Measurements from ENCODE around the gene CCNL2. TPM values are rescaled to one million over a fixed set of nuclear protein-coding genes. Genes with fewer than 3 reads are reported as not detected.

CCNL2 gene
- total RNA-seq, 2 donors from 2014 or later: 92.3 to 104 TPM

GRCh38 chr1:1435911-1436629 lies 36.9 kb upstream of the CCNL2 start:
- peak overlapping the region; percentile 62 for H3K4me3 ChIP-seq
- no peaks in the 10 kb centered on the region for H3K9me3 ChIP-seq
- TF ChIP-seq CTCF (IDR thresholded peaks at IDR 0.05): no peak
- no peaks in the 10 kb centered on the region for H3K36me3 ChIP-seq
- peak overlapping the region; percentile 96 for H3K27ac ChIP-seq
- H3K27me3 ChIP-seq: peaks cover 4% of the 10 kb centered on the region
- peaks cover 44% of the 10 kb centered on the region for H3K4me1 ChIP-seq
- DNase-seq: peak; percentile 30
- H3K9ac ChIP-seq (ENCODE audit: low read depth in 2 of 2, low read length in 2 of 2): peak overlapping the region; percentile 63 to 73
- intact Hi-C loops (cut with DNase I): no loop called here

DNA sequence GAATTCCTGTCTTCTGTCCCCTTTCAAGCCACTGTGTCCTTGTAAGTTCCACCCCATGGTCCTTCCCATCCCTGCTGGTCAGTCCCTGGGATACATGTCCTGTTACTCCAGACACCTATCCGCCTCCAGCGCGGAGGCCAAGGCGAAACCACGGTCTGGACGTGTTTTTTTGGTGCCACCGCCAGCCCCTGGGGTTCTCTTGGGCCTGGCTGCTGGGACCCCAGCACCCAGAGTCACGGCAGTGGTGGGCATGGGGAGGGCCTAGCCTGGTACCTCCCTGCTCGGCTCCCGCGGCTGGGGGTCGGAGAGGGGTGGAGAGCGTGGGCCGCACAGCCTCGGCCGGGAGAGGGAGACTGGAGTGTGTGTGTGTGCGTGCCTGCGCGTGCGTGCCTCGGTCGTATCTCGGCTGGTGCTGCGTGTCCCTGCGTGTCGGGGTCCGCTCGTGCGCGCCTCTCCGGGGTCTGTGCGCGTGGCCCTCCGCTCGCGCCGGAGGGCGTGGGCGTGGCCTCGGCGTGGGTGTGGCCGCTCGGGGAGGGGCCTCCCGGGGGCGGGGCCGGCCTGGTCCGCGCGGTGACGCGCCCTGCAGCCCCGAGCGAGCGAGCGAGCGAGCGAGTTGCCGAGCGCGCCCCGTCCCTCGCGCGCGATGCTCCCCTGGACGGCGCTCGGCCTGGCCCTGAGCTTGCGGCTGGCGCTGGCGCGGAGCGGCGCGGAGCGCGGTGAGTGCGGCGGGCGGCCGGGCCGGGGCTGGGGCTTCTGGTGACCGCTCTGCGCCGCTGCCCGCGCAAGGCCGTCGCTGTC lies 36.2 kb upstream of the CCNL2 start, which contains the start of gene VWA1:
VWA1 (plus strand) TSS at position 585 of the 798 bp plus-strand sequence; CDS start at position 644, 59 bp downstream.
- no peaks in the 10 kb centered on the region for H3K36me3 ChIP-seq
- TF ChIP-seq CTCF (IDR thresholded peaks at IDR 0.05): no peak
- peak within 1 kb of the TSS; percentile 62 for H3K4me3 ChIP-seq
- peaks cover 4% of the 10 kb centered on the region for H3K27me3 ChIP-seq
- peak; percentile 85 for DNase-seq
- peaks cover 40% of the 10 kb centered on the region for H3K4me1 ChIP-seq
- intact Hi-C loops (cut with DNase I): no loop called here
- peak within 1 kb of the TSS; percentile 63 to 73 for H3K9ac ChIP-seq (ENCODE audit: low read depth in 2 of 2, low read length in 2 of 2)
- H3K27ac ChIP-seq: peak within 1 kb of the TSS; percentile 96
- H3K9me3 ChIP-seq: no peaks in the 10 kb centered on the region

GRCh38 chr1:1434824-1435105 lies 35.6 kb upstream of the CCNL2 start:
- no peak for TF ChIP-seq CTCF (IDR thresholded peaks at IDR 0.05)
- Histone ChIP-seq H3K4me1 (peaks cover 40% of the 10 kb centered on the region), H3K27me3 (peaks cover 4% of the 10 kb centered on the region), H3K4me3 (no peak overlapping the region), H3K36me3 (no peaks in the 10 kb centered on the region), H3K9ac (ENCODE audit: low read depth in 2 of 2, low read length in 2 of 2) (peak overlapping the region; percentile 4 to 21), H3K27ac (peak overlapping the region; percentile 96), H3K9me3 (no peaks in the 10 kb centered on the region)
- no peak for DNase-seq
- intact Hi-C loops (cut with DNase I): no loop called here

GRCh38 chr1:1434131-1434823 lies 35.1 kb upstream of the CCNL2 start:
- Histone ChIP-seq H3K36me3 (no peaks in the 10 kb centered on the region), H3K9me3 (no peaks in the 10 kb centered on the region), H3K27me3 (peaks cover 4% of the 10 kb centered on the region), H3K4me3 (no peak overlapping the region), H3K4me1 (peaks cover 40% of the 10 kb centered on the region), H3K27ac (peak overlapping the region; percentile 96), H3K9ac (ENCODE audit: low read depth in 2 of 2, low read length in 2 of 2) (peak overlapping the region; percentile 64 to 84)
- intact Hi-C loops (cut with DNase I): no loop called here
- no peak for TF ChIP-seq CTCF (IDR thresholded peaks at IDR 0.05)
- peak; percentile 40 for DNase-seq

- H3K27ac ChIP-seq: peak overlapping the region; percentile 96
- H3K9me3 ChIP-seq: no peaks in the 10 kb centered on the region
- DNase-seq: peak; percentile 43
- intact Hi-C loops (cut with DNase I): no loop called here
- H3K27me3 ChIP-seq: peaks cover 4% of the 10 kb centered on the region
- H3K9ac ChIP-seq (ENCODE audit: low read depth in 2 of 2, low read length in 2 of 2): peak overlapping the region; percentile 64 to 84
- no peaks in the 10 kb centered on the region for H3K36me3 ChIP-seq
- peak overlapping the region; percentile 7 for H3K4me3 ChIP-seq
- no peak for TF ChIP-seq CTCF (IDR thresholded peaks at IDR 0.05)
- peaks cover 40% of the 10 kb centered on the region for H3K4me1 ChIP-seq
These were observed 34.6 kb upstream of the CCNL2 start for GRCh38 chr1:1433804-1434130.
